ENCODE results near the gene CNN2. TPM values are rescaled to one million over a fixed set of nuclear protein-coding genes. Genes with fewer than 3 reads are reported as not detected.

CNN2 gene
- polyA plus RNA-seq, 3 donors, result 151 to 175 (median 158) TPM

- DNase-seq (ENCODE audit: low read depth in 3 of 3, low spot score in 2 of 3), result no peak
Measured at GRCh38 chr19:1063030-1063908, 36.9 kb downstream of the CNN2 start.

GRCh38 chr19:1063909-1064660 is 37.7 kb downstream of the CNN2 start:
- no peak for DNase-seq (ENCODE audit: low read depth in 3 of 3, low spot score in 2 of 3)

GRCh38 chr19:1064661-1065605 is 38.5 kb downstream of the CNN2 start:
- DNase-seq (ENCODE audit: low read depth in 3 of 3, low spot score in 2 of 3), result no peak

GRCh38 chr19:1065606-1066109 is 39.2 kb downstream of the CNN2 start:
- no peak for DNase-seq (ENCODE audit: low read depth in 3 of 3, low spot score in 2 of 3)

- DNase-seq (ENCODE audit: low read depth in 3 of 3, low spot score in 2 of 3), result no peak
Measured at GRCh38 chr19:1066251-1066747, 39.9 kb downstream of the CNN2 start.

GRCh38 chr19:1066748-1067340 is 40.4 kb downstream of the CNN2 start, which contains the start of gene ARHGAP45:
Gene ARHGAP45, plus strand, starts transcription at chr19:1067167. Its CDS starts 239 bp downstream, at chr19:1067406.
- DNase-seq (ENCODE audit: low read depth in 3 of 3, low spot score in 2 of 3), result no peak

GRCh38 chr19:1067341-1067957 is 41.0 kb downstream of the CNN2 start:
- no peak for DNase-seq (ENCODE audit: low read depth in 3 of 3, low spot score in 2 of 3)

- no peak for DNase-seq (ENCODE audit: low read depth in 3 of 3, low spot score in 2 of 3)
Measured at GRCh38 chr19:1068009-1069001, 41.9 kb downstream of the CNN2 start.

GRCh38 chr19:1069009-1069779 is 42.8 kb downstream of the CNN2 start:
- DNase-seq (ENCODE audit: low read depth in 3 of 3, low spot score in 2 of 3), result no peak

- no peak for DNase-seq (ENCODE audit: low read depth in 3 of 3, low spot score in 2 of 3)
Measured at GRCh38 chr19:1070576-1070930, 44.1 kb downstream of the CNN2 start.

GRCh38 chr19:1070931-1071791 is 44.8 kb downstream of the CNN2 start:
- no peak for DNase-seq (ENCODE audit: low read depth in 3 of 3, low spot score in 2 of 3)

- no peak for DNase-seq (ENCODE audit: low read depth in 3 of 3, low spot score in 2 of 3)
Measured at GRCh38 chr19:1072371-1073015, 46.1 kb downstream of the CNN2 start.

GRCh38 chr19:1073063-1073955 is 46.9 kb downstream of the CNN2 start:
- no peak for DNase-seq (ENCODE audit: low read depth in 3 of 3, low spot score in 2 of 3)

- no peak for DNase-seq (ENCODE audit: low read depth in 3 of 3, low spot score in 2 of 3)
Measured at GRCh38 chr19:1073956-1074517, 47.6 kb downstream of the CNN2 start.
